Astrocyte (in vitro differentiated cells and primary cell): Measurements from ENCODE around the gene TAS2R50. TPM values are rescaled to one million over a fixed set of nuclear protein-coding genes. Genes with fewer than 3 reads are reported as not detected.
A peak's percentile ranks its signal among the peaks of the same experiment; 100 is the strongest.

Source experiments
- DNase-seq: peaks from one replicate; pipeline ENCODE4 v3.0.0-alpha.2; 2010; ENCODE audit warnings: low read depth
- FAIRE-seq: peaks from 2 replicates; lab custom pipeline; 2011; peaks lifted over from hg19 to GRCh38; lab: Jason Lieb, UNC
- H2AFZ ChIP-seq: 2 replicates; pipeline ENCODE4 v1.6.0; 2012; ENCODE audit warnings: low read depth, low read length, inconsistent platforms
- H3K27ac ChIP-seq: 2 replicates; pipeline ENCODE4 v1.5.1; 2011; ENCODE audit warnings: low read depth, low read length, inconsistent platforms
- H3K27me3 ChIP-seq: 2 replicates; pipeline ENCODE4 v1.6.0; 2011; ENCODE audit warnings: low read length, inconsistent platforms; ENCODE audit not compliant: insufficient read depth
- H3K36me3 ChIP-seq: 2 replicates; pipeline ENCODE4 v1.5.1; 2011; ENCODE audit warnings: low read length, inconsistent platforms; ENCODE audit not compliant: insufficient read depth
- H3K4me1 ChIP-seq: 2 replicates; pipeline ENCODE4 v1.5.1; 2011; ENCODE audit warnings: low read length, inconsistent platforms; ENCODE audit not compliant: insufficient read depth
- H3K4me2 ChIP-seq: 2 replicates; pipeline ENCODE4 v1.6.0; 2012; ENCODE audit warnings: low read length, inconsistent platforms
- H3K4me3 ChIP-seq: 2 replicates; pipeline ENCODE4 v1.5.1; 2011; ENCODE audit warnings: low read depth, mild to moderate bottlenecking, low read length, inconsistent platforms; ENCODE audit not compliant: insufficient read depth
- H3K79me2 ChIP-seq: 2 replicates; pipeline ENCODE4 v1.6.0; 2012; ENCODE audit warnings: mild to moderate bottlenecking, low read length, inconsistent platforms; ENCODE audit not compliant: insufficient read depth
- H3K9ac ChIP-seq: 2 replicates; pipeline ENCODE4 v1.6.0; 2012; ENCODE audit warnings: mild to moderate bottlenecking, low read length, inconsistent platforms
- H3K9me3 ChIP-seq: 2 replicates; pipeline ENCODE4 v1.5.1; 2012; ENCODE audit warnings: low read depth, mild to moderate bottlenecking, low read length, inconsistent platforms; ENCODE audit not compliant: insufficient read depth
- H4K20me1 ChIP-seq: 2 replicates; pipeline ENCODE4 v1.6.0; 2012; ENCODE audit warnings: low read length, inconsistent platforms; ENCODE audit not compliant: insufficient read depth
- H3K27ac Mint-ChIP-seq: one replicate; pipeline ENCODE4 v1.8.0; 2021; ENCODE audit warnings: mild to moderate bottlenecking, mixed read lengths; ENCODE audit not compliant: unreplicated experiment
- H3K27me3 Mint-ChIP-seq: one replicate; pipeline ENCODE4 v1.8.0; 2021; ENCODE audit warnings: low read depth, mixed read lengths; ENCODE audit not compliant: unreplicated experiment
- H3K36me3 Mint-ChIP-seq: one replicate; pipeline ENCODE4 v1.8.0; 2021; ENCODE audit warnings: low read depth, mixed read lengths; ENCODE audit not compliant: unreplicated experiment
- H3K4me1 Mint-ChIP-seq: one replicate; pipeline ENCODE4 v1.8.0; 2021; ENCODE audit warnings: low read depth, mixed read lengths; ENCODE audit not compliant: unreplicated experiment
- H3K4me3 Mint-ChIP-seq: one replicate; pipeline ENCODE4 v1.8.0; 2021; ENCODE audit warnings: mild to moderate bottlenecking, moderate library complexity, mixed read lengths; ENCODE audit not compliant: unreplicated experiment
- H3K9me3 Mint-ChIP-seq: one replicate; pipeline ENCODE4 v1.8.0; 2021; ENCODE audit warnings: mild to moderate bottlenecking, mixed read lengths; ENCODE audit not compliant: unreplicated experiment
- CTCF ChIP-seq: IDR thresholded peaks from 2 replicates; pipeline ENCODE4 v1.5.1; 2011; ENCODE audit warnings: low read depth, mild to moderate bottlenecking, inconsistent platforms, low read length, moderate library complexity; ENCODE audit not compliant: insufficient read depth
- EZH2 ChIP-seq: IDR thresholded peaks from 2 replicates; pipeline ENCODE4 v1.6.1; 2012; ENCODE audit warnings: mild to moderate bottlenecking, low read length, inconsistent platforms; ENCODE audit not compliant: insufficient read depth
- total RNA-seq: library from RNA; stranded (reverse); gene quantifications from 2 replicates; pipeline ENCODE4 v1.2.1, GENCODE V29; 2021

The TAS2R50 gene
- total RNA-seq, 1 donor from 2014 or later: 1.2 TPM

GRCh38 chr12:10968765-10969456 is 17.8 kb downstream of the TAS2R50 start:
- no peaks in the 10 kb centered on the region for H3K36me3 ChIP-seq
- Mint-ChIP-seq H3K27ac (no peak overlapping the region), H3K36me3 (peaks cover 5% of the 10 kb centered on the region), H3K9me3 (peaks cover 3% of the 10 kb centered on the region), H3K4me3 (no peak overlapping the region), H3K4me1 (peaks cover 2% of the 10 kb centered on the region), H3K27me3 (no peaks in the 10 kb centered on the region)
- no peaks in the 10 kb centered on the region for H3K79me2 ChIP-seq
- H3K27ac ChIP-seq: no peak overlapping the region
- H3K4me1 ChIP-seq: peaks cover 9% of the 10 kb centered on the region
- no peak overlapping the region for H3K9ac ChIP-seq
- H3K9me3 ChIP-seq: no peaks in the 10 kb centered on the region
- FAIRE-seq (no peak), DNase-seq (peak; percentile 75)
- H3K4me2 ChIP-seq: peak overlapping the region; percentile 6
- peaks cover 3% of the 10 kb centered on the region for H4K20me1 ChIP-seq
- no peak for TF ChIP-seq EZH2
- TF ChIP-seq CTCF: no peak
- no peaks in the 10 kb centered on the region for H3K27me3 ChIP-seq
- no peak overlapping the region for H2AFZ ChIP-seq
- no peak overlapping the region for H3K4me3 ChIP-seq

- Mint-ChIP-seq H3K4me1 (peaks cover 2% of the 10 kb centered on the region), H3K27me3 (no peaks in the 10 kb centered on the region), H3K4me3 (no peak overlapping the region), H3K9me3 (peaks cover 3% of the 10 kb centered on the region), H3K27ac (no peak overlapping the region), H3K36me3 (peaks cover 5% of the 10 kb centered on the region)
- H3K4me3 ChIP-seq: no peak overlapping the region
- FAIRE-seq: no peak
- H4K20me1 ChIP-seq: peaks cover 3% of the 10 kb centered on the region
- no peak overlapping the region for H2AFZ ChIP-seq
- no peak overlapping the region for H3K9ac ChIP-seq
- no peaks in the 10 kb centered on the region for H3K9me3 ChIP-seq
- TF ChIP-seq CTCF (no peak), EZH2 (no peak)
- H3K79me2 ChIP-seq: no peaks in the 10 kb centered on the region
- DNase-seq: peak; percentile 52
- H3K4me1 ChIP-seq: peaks cover 9% of the 10 kb centered on the region
- no peaks in the 10 kb centered on the region for H3K36me3 ChIP-seq
- H3K27me3 ChIP-seq: no peaks in the 10 kb centered on the region
- no peak overlapping the region for H3K4me2 ChIP-seq
- H3K27ac ChIP-seq: no peak overlapping the region
Measured at GRCh38 chr12:10967409-10967808, 19.3 kb downstream of the TAS2R50 start.

DNA sequence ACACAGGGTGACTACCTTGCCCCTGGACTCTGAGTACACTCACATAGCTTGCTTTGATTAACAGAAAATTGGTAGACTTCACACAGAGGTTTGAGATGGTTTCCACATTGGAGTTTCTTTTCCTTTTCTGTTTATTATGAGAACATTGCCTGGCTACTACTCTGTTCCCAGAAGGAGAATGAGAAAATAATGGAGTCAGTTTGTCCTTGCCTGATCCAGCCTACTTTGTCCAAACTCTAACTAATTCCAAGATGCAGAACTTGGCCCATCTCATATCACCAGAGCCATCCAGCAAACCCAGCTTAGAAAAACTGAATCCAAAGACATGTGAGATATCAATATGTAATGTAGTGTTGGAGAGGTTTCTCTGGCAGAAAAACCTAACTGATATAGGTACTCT is 20.4 kb downstream of the TAS2R50 start:
- Histone ChIP-seq H3K4me1 (peaks cover 9% of the 10 kb centered on the region), H3K79me2 (no peaks in the 10 kb centered on the region), H3K4me2 (no peak overlapping the region), H3K4me3 (no peak overlapping the region), H3K9me3 (no peaks in the 10 kb centered on the region), H3K36me3 (no peaks in the 10 kb centered on the region), H4K20me1 (peaks cover 3% of the 10 kb centered on the region), H2AFZ (no peak overlapping the region), H3K27me3 (no peaks in the 10 kb centered on the region), H3K9ac (no peak overlapping the region), H3K27ac (no peak overlapping the region)
- H3K9me3 Mint-ChIP-seq: peaks cover 3% of the 10 kb centered on the region
- DNase-seq (no peak), FAIRE-seq (no peak)
- peaks cover 2% of the 10 kb centered on the region for H3K4me1 Mint-ChIP-seq
- no peak overlapping the region for H3K27ac Mint-ChIP-seq
- H3K36me3 Mint-ChIP-seq: peaks cover 8% of the 10 kb centered on the region
- no peaks in the 10 kb centered on the region for H3K27me3 Mint-ChIP-seq
- no peak for TF ChIP-seq EZH2
- no peak for TF ChIP-seq CTCF
- no peak overlapping the region for H3K4me3 Mint-ChIP-seq
